HUDEP-2 (cell line): ENCODE data around the gene ABHD12B.
"Not testable (repeated sequence)": the region's sequence is repeated elsewhere in the genome, so short reads cannot be mapped to it uniquely, and the experiment has no call there.

Experiments used
- DNase-seq, 76 experiments: peaks; one replicate each; lab custom pipeline; 2025; ENCODE audit not compliant: unreplicated experiment in 76 of 76; lab: John Stamatoyannopoulos, UW

Gene ABHD12B

GRCh38 chr14:50883827-50884197 lies 12.0 kb downstream of the ABHD12B start:
- DNase-seq: no peak

- no peak for DNase-seq
These were observed 15.6 kb downstream of the ABHD12B start for GRCh38 chr14:50887476-50887875.

- DNase-seq: no peak
These were observed 20.4 kb downstream of the ABHD12B start for GRCh38 chr14:50892255-50892654.

- not testable (repeated sequence) for DNase-seq
These were observed 24.6 kb downstream of the ABHD12B start for GRCh38 chr14:50896421-50896820.

GRCh38 chr14:50897005-50897404 lies 25.2 kb downstream of the ABHD12B start:
- DNase-seq: not testable (repeated sequence)

- no peak for DNase-seq
These were observed 25.9 kb downstream of the ABHD12B start for GRCh38 chr14:50897658-50898175.

GRCh38 chr14:50901361-50901760 lies 29.5 kb downstream of the ABHD12B start:
- DNase-seq: no peak

GRCh38 chr14:50904719-50905118 lies 32.9 kb downstream of the ABHD12B start:
- no peak for DNase-seq

GRCh38 chr14:50906326-50907065 lies 34.6 kb downstream of the ABHD12B start:
- no peak for DNase-seq

- no peak for DNase-seq
These were observed 38.9 kb downstream of the ABHD12B start for GRCh38 chr14:50910495-50911420.

GRCh38 chr14:50917449-50917848 lies 45.6 kb downstream of the ABHD12B start:
- peak in 9 of 76 experiments; percentile 1 to 21 (median 8) for DNase-seq

- DNase-seq: not testable (repeated sequence)
These were observed 47.7 kb downstream of the ABHD12B start for GRCh38 chr14:50919524-50919923.

GRCh38 chr14:50920482-50921230 lies 48.8 kb downstream of the ABHD12B start:
- DNase-seq: no peak

- DNase-seq: no peak
These were observed 51.0 kb downstream of the ABHD12B start for GRCh38 chr14:50922803-50923202.

- no peak for DNase-seq
These were observed 52.4 kb downstream of the ABHD12B start for GRCh38 chr14:50924236-50924635.

GRCh38 chr14:50924843-50925242 lies 53.0 kb downstream of the ABHD12B start:
- DNase-seq: no peak

- DNase-seq: peak in 29 of 76 experiments; percentile 1 to 58 (median 20)
These were observed 55.1 kb downstream of the ABHD12B start for GRCh38 chr14:50926851-50927386.

- DNase-seq: no peak
These were observed 56.3 kb downstream of the ABHD12B start for GRCh38 chr14:50928002-50928635.

- DNase-seq: no peak
These were observed 57.7 kb downstream of the ABHD12B start for GRCh38 chr14:50929506-50929905.

- DNase-seq: no peak
These were observed 59.7 kb downstream of the ABHD12B start for GRCh38 chr14:50931559-50931958.
